Anterior cingulate cortex (tissue), 58 donors: Measurements from ENCODE around the gene ERP44.

ENCODE experiments used
- DNase-seq, 58 donors: peaks; one replicate each; lab custom pipeline; 2025; lab: John Stamatoyannopoulos, UW

The ERP44 gene

GRCh38 chr9:99962680-99963261 is 136.0 kb downstream of the ERP44 start:
- DNase-seq = peak in 1 of 58 donors; percentile 31

DNA sequence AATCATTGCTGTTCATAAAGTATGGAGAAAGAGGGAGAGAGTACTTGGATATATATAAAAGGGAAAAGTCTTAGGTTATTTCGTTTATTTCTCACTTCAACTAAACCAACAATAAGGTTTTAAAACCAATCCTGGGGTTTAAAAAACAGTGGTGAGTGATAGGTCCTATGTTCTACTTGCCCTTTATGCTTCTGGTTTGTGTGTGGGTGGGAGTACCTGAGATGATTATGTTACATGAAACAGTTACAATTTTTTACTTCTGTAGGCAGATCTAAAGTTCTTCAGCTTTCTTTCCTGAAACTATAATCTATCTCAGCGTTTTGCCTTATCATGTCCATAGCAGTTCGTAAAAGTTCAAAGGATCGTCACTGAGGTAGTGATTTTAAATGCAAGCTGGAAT is 143.2 kb downstream of the ERP44 start:
- DNase-seq = no peak

- DNase-seq = no peak
Observed at GRCh38 chr9:99954819-99955218, 144.0 kb downstream of the ERP44 start.

DNA sequence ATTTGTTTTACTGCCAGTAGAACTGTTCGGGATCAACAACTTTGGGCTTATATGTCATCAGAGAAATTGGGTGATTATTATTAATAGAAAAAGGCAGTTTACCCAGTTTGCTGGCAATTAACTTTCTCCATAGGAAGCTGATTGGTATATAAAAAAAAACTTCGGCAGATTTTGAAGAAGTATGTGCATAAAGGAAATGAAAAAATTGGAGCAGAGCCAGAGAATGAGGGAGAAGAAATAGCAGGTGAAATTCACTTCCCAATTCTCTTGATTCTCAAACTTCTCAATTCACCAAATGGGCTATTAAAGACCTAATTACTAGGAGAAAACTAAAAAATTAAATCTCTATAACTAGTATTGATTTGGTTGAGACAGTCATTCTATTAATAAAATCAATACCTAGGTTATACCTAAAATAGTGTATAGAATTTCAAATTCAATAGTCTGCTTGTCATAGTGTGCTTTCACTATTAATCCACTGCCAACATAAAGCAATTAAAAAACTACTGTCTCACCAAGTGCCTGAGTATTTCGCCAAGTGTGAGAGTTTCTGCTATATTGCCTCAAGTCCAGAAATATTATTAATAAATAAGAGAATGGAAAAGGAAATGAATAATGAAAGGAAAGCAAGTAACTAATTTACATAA is 144.8 kb downstream of the ERP44 start:
- no peak for DNase-seq

GRCh38 chr9:99948896-99949295 is 149.9 kb downstream of the ERP44 start:
- DNase-seq = no peak

DNA sequence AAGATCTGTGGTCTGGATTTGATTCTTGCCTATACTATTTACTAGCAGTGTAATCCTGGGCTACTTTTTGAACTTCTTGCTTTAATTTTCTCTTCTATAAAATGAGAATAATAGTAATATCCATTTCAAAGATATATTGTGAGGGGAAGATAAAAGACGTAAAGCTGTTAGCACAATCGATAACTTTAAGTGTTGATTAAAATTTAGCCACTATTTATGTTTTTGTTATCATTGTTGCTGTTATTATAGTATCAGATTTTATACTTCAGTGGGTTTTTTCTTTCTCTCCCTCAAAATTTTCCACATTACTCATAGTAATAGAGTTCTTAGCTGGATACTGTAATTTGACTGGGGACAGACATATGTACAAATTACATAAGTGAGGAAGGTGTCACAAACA is 150.3 kb downstream of the ERP44 start:
- DNase-seq = no peak

DNA sequence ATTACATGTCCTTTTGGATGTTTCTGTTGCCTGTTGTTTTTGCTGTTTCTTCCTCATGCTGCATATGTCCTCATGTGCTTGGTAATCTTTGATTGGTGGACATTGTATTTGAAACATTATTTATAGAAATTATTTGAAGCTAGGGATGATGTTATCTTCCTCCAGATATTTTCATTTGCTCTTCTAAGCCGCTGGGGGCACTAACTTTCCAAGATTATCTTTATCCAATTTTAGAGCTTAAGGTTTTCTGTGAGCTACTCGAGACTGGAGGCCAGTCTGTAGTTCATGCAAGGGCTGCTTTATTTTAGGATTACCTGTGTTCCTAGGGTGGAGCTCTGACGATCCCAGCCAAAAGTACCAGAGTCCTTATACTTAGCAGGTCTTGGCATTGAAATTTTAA is 151.4 kb downstream of the ERP44 start:
- no peak for DNase-seq

- DNase-seq = no peak
Observed at GRCh38 chr9:99936947-99937587, 161.7 kb downstream of the ERP44 start.

DNA sequence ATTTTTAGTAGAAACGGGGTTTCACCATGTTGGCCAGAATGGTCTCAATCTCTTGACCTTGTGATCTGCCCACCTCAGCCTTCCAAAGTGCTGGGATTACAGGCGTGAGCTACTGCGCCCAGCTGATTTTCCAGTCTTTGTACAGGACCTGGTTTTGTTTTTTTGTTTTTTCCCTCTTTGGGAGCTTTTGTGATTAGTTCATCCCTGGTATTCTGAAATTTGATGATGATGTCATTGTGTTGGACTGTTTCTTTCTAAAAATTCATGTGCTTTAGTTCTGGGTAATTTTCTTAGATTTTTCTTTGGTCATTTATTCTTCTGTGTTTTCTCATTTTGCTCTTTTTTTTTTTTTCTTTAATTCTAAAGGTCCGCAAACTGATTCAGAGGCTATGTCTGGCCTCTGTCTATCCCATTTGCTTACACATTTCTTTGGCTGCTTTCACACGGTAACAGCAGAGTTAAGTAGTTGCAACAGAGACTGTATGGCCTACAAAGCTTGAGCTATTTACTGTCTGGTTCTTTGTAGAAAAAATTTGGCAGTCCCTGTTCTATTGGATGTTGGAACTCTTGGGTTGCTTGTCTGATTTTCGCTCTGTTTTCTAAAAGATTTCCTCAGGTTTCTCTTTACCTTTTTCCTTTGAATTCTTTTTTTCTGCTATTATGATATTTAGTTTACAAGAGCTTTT is 167.5 kb downstream of the ERP44 start:
- DNase-seq = no peak

DNA sequence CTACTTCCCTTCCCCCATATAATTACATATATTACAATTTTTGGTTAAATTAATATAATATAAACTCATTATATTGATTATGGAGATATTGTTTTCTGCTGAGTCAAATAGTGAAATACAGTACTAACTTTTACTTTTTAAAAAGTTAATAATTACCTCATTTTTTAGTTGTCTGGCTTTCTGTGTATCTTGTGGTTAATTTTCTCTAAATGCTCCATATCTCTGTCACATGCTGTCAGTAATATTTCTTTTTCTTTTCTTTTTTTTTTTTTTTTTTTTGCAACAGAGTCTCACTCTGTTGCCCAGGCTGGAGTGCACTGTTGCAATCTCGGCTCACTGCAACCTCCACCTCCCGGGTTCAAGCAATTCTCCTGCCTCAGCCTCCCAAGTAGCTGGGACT is 169.1 kb downstream of the ERP44 start:
- DNase-seq = no peak
